Endothelial cell of umbilical vein (primary cell): ENCODE results near the gene CAMK2B. TPM values are rescaled to one million over a fixed set of nuclear protein-coding genes. Genes with fewer than 3 reads are reported as not detected.
A peak's percentile ranks its signal among the peaks of the same experiment; 100 is the strongest.

Source experiments
- BruUV-seq: library from RNA; stranded (reverse); fragments of 400-500 nt; replicated peaks from 2 replicates; lab custom pipeline; 2021; lab: Mats Ljungman, UMichigan
- CTCF ChIA-PET: fragments of 300-600, 350-600 bp; sonication (Branson Sonifier 250); formaldehyde crosslinking; loops from one replicate; lab custom pipeline; 2021; ENCODE audit warnings: antibody characterized with exemption, inconsistent platforms; lab: Charles Lee
- POLR2A ChIA-PET: fragments of 300-600, 350-600 bp; sonication (Branson Sonifier 250); formaldehyde crosslinking; loops from one replicate; lab custom pipeline; 2021; ENCODE audit warnings: antibody characterized with exemption, inconsistent platforms; lab: Charles Lee
- DNase-seq: peaks from one replicate; pipeline ENCODE4 v3.0.0-alpha.2; 2011; ENCODE audit warnings: low read depth, low spot score
- FAIRE-seq: peaks from 2 replicates; lab custom pipeline; 2011; peaks lifted over from hg19 to GRCh38; lab: Jason Lieb, UNC
- H2AFZ ChIP-seq: 2 replicates; pipeline ENCODE4 v1.6.0; 2012; ENCODE audit warnings: low read depth, low read length, control low read depth, inconsistent platforms
- H3K27ac ChIP-seq: 2 replicates; pipeline ENCODE4 v1.5.1; 2011; ENCODE audit warnings: low read depth, mild to moderate bottlenecking, control low read depth, low read length, moderate library complexity; ENCODE audit not compliant: insufficient read depth
- H3K27me3 ChIP-seq, 2 experiments: 2 replicates each; pipeline versions ENCODE4 v1.6.0 to v1.6.1; 2011; ENCODE audit warnings: low read length in 2 of 2, mixed read lengths in 1 of 2; ENCODE audit not compliant: control insufficient read depth in 2 of 2, insufficient read depth in 2 of 2
- H3K36me3 ChIP-seq, 2 experiments: 2 replicates in 1 of 2; 3 replicates in 1 of 2; pipeline ENCODE4 v1.5.1; 2011; ENCODE audit warnings: low read length in 2 of 2, mild to moderate bottlenecking in 1 of 2, moderate library complexity in 1 of 2; ENCODE audit not compliant: control insufficient read depth in 2 of 2, insufficient read depth in 2 of 2; ENCODE audit errors: extremely low read depth in 1 of 2
- H3K4me1 ChIP-seq: 3 replicates; pipeline ENCODE4 v1.5.1; 2011; ENCODE audit warnings: mild to moderate bottlenecking, low read length; ENCODE audit not compliant: control insufficient read depth, insufficient read depth; ENCODE audit errors: extremely low read depth
- H3K4me2 ChIP-seq: 2 replicates; pipeline ENCODE4 v1.6.1; 2011; ENCODE audit warnings: low read length, control low read depth, mixed read lengths; ENCODE audit not compliant: insufficient read depth
- H3K4me3 ChIP-seq, 3 experiments: fragments of 200-600 bp in 1 of 3; sonication (generic), shearing (Covaris generic) in 1 of 3; replicated peaks in 1 of 3; 2 replicates each; pipeline ENCODE4 v1.5.1; 2011 to 2016; ENCODE audit warnings: control low read depth in 3 of 3, low read length in 3 of 3, mild to moderate bottlenecking in 2 of 3, inconsistent platforms in 1 of 3, low read depth in 1 of 3, moderate library complexity in 1 of 3; ENCODE audit not compliant: insufficient read depth in 1 of 3
- H3K79me2 ChIP-seq: 2 replicates; pipeline ENCODE4 v1.6.0; 2012; ENCODE audit warnings: low read length, inconsistent platforms; ENCODE audit not compliant: control insufficient read depth, insufficient read depth
- H3K9ac ChIP-seq: replicated peaks from 2 replicates; pipeline ENCODE3; 2011; ENCODE audit warnings: low read length, control low read depth; ENCODE audit not compliant: insufficient read depth; ENCODE audit errors: extremely low read depth
- H3K9me1 ChIP-seq: replicated peaks from 3 replicates; pipeline ENCODE4 v1.6.0; 2011; ENCODE audit warnings: mild to moderate bottlenecking, low read length; ENCODE audit not compliant: control insufficient read depth, insufficient read depth; ENCODE audit errors: extremely low read depth
- H3K9me3 ChIP-seq: replicated peaks from 2 replicates; pipeline ENCODE4 v1.5.1; 2012; ENCODE audit warnings: low read length, inconsistent platforms; ENCODE audit not compliant: control insufficient read depth, insufficient read depth
- H4K20me1 ChIP-seq: replicated peaks from 2 replicates; pipeline ENCODE3; 2011; ENCODE audit warnings: mild to moderate bottlenecking, low read length; ENCODE audit not compliant: control insufficient read depth, insufficient read depth; ENCODE audit errors: extremely low read depth
- CTCF ChIP-seq, 2 donors: IDR thresholded peaks; 1 replicate in 1 of 2; 2 replicates in 1 of 2; pipeline ENCODE4 v1.5.1; 2011; ENCODE audit warnings: low read length in 2 of 2, mild to moderate bottlenecking in 2 of 2, moderate library complexity in 2 of 2, control low read depth in 1 of 2, inconsistent platforms in 1 of 2, low read depth in 1 of 2; ENCODE audit not compliant: insufficient read depth in 1 of 2; ENCODE audit errors: extremely low read depth in 1 of 2
- FOS ChIP-seq: IDR thresholded peaks from 2 replicates; pipeline ENCODE4 v1.6.1; 2011; ENCODE audit warnings: mild to moderate bottlenecking, low read length, moderate library complexity, borderline replicate concordance; ENCODE audit not compliant: insufficient read depth
- GATA2 ChIP-seq: IDR thresholded peaks from 2 replicates; pipeline ENCODE4 v1.7.0; 2011; ENCODE audit warnings: low read depth, mild to moderate bottlenecking, moderate library complexity, mixed read lengths, low read length; ENCODE audit not compliant: insufficient read length, insufficient read depth
- dilution Hi-C: fragments of 300-500 bp; cut with MboI; formaldehyde crosslinking; loops from one replicate; pipeline ENCODE4 v1.15.0; 2019; ENCODE audit warnings: low sequenced_read_pairs; ENCODE audit not compliant: extremely low pct_ligation_motif_present
- intact Hi-C: fragments of 100-400 bp; cut with micrococcal nuclease; formaldehyde crosslinking; loops from one replicate; pipeline ENCODE4 v1.10.0; 2022
- polyA plus RNA-seq, 4 experiments: library from polyadenylated mRNA; depleted of rRNA in 3 of 4; stranded (reverse) in 3 of 4; unstranded in 1 of 4; fragments of >200 nt; gene quantifications; 2 replicates each; pipeline versions ENCODE4 v1.2.1 to v1.2.3, GENCODE V29; 2011 to 2012; ENCODE audit warnings: missing spikeins in 1 of 4
- total RNA-seq: library from RNA; stranded (reverse); gene quantifications from 2 replicates; pipeline ENCODE4 v1.2.3, GENCODE V29; 2021

The CAMK2B gene
- total and polyA plus RNA-seq, 2 donors (not counting 3 experiments of a cell fraction or from before 2014, with no cell fraction given): 0.57 to 1.6 TPM

GRCh38 chr7:44219371-44220045 is 105.9 kb downstream of the CAMK2B start:
- H3K9ac ChIP-seq: no peak overlapping the region
- H3K36me3 ChIP-seq: no peaks in the 10 kb centered on the region
- H3K9me3 ChIP-seq: no peaks in the 10 kb centered on the region
- POLR2A ChIA-PET: no interaction called here
- no peak overlapping the region for H3K4me3 ChIP-seq
- TF ChIP-seq FOS: no peak
- no peaks in the 10 kb centered on the region for H3K79me2 ChIP-seq
- no peaks in the 10 kb centered on the region for H3K9me1 ChIP-seq
- H3K4me2 ChIP-seq: no peak overlapping the region
- H2AFZ ChIP-seq: no peak overlapping the region
- DNase-seq (no peak), FAIRE-seq (no peak)
- intact Hi-C loops (no loop called here), dilution Hi-C loops (no loop called here)
- H4K20me1 ChIP-seq: no peaks in the 10 kb centered on the region
- BruUV-seq: no TSS peak
- CTCF ChIA-PET: interaction anchor here (0.7 to 1.8 kb wide), 4 partner anchors 16 to 346 kb away, joined by 3 to 8 read pairs (median 3); no protein-coding TSS in a partner anchor
- no peaks in the 10 kb centered on the region for H3K4me1 ChIP-seq
- H3K27me3 ChIP-seq: no peaks in the 10 kb centered on the region
- no peak overlapping the region for H3K27ac ChIP-seq

- CTCF ChIA-PET: interaction anchor here (0.7 to 1.8 kb wide), 5 partner anchors 17 to 347 kb away, joined by 3 to 8 read pairs (median 3); no protein-coding TSS in a partner anchor
- Histone ChIP-seq H3K4me1 (no peaks in the 10 kb centered on the region), H3K9me1 (no peaks in the 10 kb centered on the region), H3K4me3 (no peak overlapping the region), H3K36me3 (peaks cover 0 to 1% of the 10 kb centered on the region in 2 experiments), H2AFZ (no peak overlapping the region), H3K4me2 (no peak overlapping the region), H3K27me3 (no peaks in the 10 kb centered on the region), H3K27ac (no peak overlapping the region), H4K20me1 (no peaks in the 10 kb centered on the region), H3K9me3 (no peaks in the 10 kb centered on the region), H3K9ac (no peak overlapping the region), H3K79me2 (no peaks in the 10 kb centered on the region)
- POLR2A ChIA-PET: no interaction called here
- FAIRE-seq (no peak), DNase-seq (no peak)
- dilution Hi-C loops (no loop called here), intact Hi-C loops (no loop called here)
- BruUV-seq: no TSS peak
- TF ChIP-seq GATA2 (no peak), CTCF (IDR thresholded peaks at IDR 0.05; ENCODE audit: extremely low read depth in 1 of 2, insufficient read depth in 1 of 2, low read depth in 1 of 2, low read length in 2 of 2) (peak in 1 of 2 donors; percentile 20)
These were observed 106.8 kb downstream of the CAMK2B start for GRCh38 chr7:44218418-44219201.
